Measurements from ENCODE around the gene COX20.

- TF ChIP-seq CTCF (IDR thresholded peaks at IDR 0.05) (no peak), POLR2A (IDR thresholded peaks at IDR 0.05) (no peak)
These were observed 45.7 kb upstream of the COX20 start for GRCh38 chr1:244789731-244790130.
